22Rv1 (cell line): Measurements from ENCODE around the gene ROBO4.

Source experiments
- H3K27ac ChIP-seq: fragments of 450-650 bp; 2 replicates; pipeline ENCODE4 v1.5.1; 2017
- ZFX ChIP-seq: fragments of 450-650 bp; IDR thresholded peaks from 2 replicates; pipeline ENCODE4 v1.6.1; 2017; ENCODE audit warnings: antibody characterized with exemption, borderline replicate concordance
- TF ChIP-seq, protein P1 (sequence below): fragments of 450-650 bp; IDR thresholded peaks from 2 replicates; pipeline ENCODE4 v1.5.1; 2017; ENCODE audit warnings: mild to moderate bottlenecking

The ROBO4 gene

DNA sequence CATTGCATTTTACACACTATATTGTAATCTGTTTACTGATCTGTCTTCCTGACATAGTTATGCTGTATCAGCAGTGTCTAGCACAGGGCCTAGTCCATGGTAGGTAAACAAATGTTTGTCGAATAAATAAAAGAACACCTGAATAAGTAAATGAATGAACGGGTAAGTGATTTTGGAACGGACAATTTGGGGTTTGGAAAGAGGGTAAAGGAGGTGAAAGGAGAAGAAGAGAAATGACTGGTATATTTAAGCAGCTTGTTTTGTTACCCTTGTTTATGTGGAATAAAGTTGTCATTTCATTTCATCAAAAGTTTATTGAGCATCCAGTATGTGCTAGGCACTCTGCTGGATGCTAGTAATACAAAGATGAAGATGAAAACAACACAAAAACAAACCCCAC is 21.3 kb upstream of the ROBO4 start, which contains the start of gene HEPN1:
TSS of gene HEPN1 (plus strand) at position 301 of the 400 bp plus-strand sequence.
- no peak within 1 kb of the TSS for H3K27ac ChIP-seq
- TF ChIP-seq, protein P1, sequence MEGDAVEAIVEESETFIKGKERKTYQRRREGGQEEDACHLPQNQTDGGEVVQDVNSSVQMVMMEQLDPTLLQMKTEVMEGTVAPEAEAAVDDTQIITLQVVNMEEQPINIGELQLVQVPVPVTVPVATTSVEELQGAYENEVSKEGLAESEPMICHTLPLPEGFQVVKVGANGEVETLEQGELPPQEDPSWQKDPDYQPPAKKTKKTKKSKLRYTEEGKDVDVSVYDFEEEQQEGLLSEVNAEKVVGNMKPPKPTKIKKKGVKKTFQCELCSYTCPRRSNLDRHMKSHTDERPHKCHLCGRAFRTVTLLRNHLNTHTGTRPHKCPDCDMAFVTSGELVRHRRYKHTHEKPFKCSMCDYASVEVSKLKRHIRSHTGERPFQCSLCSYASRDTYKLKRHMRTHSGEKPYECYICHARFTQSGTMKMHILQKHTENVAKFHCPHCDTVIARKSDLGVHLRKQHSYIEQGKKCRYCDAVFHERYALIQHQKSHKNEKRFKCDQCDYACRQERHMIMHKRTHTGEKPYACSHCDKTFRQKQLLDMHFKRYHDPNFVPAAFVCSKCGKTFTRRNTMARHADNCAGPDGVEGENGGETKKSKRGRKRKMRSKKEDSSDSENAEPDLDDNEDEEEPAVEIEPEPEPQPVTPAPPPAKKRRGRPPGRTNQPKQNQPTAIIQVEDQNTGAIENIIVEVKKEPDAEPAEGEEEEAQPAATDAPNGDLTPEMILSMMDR: no peak
- no peak for TF ChIP-seq ZFX

DNA sequence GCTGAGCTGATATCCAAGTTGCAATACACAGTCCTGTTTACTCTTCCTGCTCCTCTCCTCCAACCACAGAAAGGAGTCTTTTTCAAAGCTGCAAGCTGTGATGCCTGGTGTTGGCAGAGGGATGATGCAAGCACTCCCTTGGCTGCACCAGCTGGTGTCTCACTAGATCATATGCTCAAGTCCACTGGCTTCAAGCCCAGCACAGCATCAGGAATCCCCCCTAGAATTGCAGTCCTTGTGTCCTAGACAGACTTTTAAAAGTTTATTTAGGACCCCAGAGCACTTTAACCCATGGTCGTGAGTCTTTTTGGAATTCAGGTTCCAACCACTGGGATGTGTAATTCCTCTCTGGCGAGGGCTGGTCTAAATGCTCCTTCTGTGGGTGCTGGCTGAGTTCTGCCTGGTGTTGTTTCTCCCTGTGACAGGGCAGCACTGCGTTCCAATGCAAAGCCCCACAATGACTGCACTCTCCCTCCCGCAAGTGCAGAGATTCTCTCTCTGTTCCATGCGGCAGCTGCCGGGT is 19.5 kb upstream of the ROBO4 start:
- no peak for TF ChIP-seq ZFX
- TF ChIP-seq, protein P1: no peak
- H3K27ac ChIP-seq: no peak overlapping the region

DNA sequence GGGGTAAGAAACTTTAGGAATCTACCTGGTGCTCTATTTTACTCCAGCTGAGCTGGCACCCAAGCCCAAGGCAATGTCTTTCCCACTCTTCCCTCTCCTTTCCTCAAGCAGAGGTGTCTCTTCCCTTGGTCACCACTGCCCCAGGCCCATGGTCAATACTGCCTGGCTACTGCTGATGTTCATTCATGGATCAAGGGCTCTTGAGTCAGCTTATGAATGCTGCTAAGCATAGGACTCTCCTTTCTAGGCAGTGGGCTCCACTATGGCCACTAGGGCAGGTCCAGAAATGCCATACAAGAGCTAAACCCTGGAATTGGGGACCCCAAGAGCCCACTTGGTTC is 18.7 kb upstream of the ROBO4 start:
- no peak overlapping the region for H3K27ac ChIP-seq

DNA sequence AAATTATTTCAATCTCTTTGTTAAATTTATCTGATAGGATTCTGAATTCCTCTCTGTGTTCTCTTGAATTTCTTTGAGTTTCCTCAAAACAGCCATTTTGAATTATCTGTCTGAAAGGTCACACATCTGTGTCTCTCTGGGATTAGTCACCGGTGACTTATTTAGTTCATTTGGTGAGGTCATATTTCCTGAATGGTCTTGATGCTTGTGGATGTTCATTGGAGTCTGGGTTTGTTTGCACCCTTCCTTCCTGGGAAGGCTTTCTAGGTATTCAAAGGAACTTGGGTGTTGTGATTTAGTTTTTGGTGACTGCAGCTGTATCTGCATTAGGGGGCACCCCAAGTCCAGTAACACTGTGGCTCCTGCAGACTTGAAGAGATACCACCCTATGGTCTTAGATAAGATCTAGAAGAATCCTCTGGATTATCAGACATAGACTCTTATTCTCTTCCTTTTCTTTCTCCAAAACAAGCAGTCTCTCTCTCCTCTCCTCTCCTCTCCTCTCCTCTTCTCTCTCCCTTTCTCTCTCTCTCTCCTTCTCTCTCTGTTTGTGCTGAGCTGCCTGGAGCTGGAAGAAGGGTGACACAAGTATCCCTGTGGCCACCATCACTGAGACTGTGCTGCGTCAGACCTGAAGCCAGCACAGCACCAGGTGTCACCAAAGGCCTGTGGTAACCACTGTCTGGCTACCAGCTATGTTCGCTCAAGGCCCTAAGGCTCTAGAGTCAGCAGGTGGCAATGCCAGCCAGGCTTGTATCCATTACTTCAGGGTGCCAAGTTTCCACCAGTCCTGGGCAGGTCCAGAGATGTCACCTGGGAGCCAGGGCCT is 18.1 kb upstream of the ROBO4 start:
- H3K27ac ChIP-seq: no peak overlapping the region
- TF ChIP-seq ZFX: no peak

More for the DNA sequence above, 18.7 kb upstream of the ROBO4 start:
- TF ChIP-seq ZFX: no peak

DNA sequence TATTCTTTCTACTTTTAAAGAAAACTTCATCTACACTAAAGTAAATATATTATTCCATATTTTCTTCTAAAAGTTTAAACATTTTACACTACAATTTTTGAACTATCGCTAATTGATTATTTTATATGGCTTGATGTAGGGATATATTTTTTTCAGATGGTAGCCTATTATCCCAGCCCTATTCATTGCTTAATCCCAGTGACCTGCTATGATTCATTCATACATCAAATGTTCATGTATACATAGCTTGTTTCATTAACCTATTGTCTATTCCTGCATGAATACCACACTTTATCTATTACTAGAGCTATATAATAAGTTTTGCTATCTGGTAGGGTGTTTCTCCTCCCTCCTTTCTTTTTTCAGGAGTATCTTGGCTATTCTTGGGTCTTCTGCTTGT is 5.0 kb upstream of the ROBO4 start:
- no peak for TF ChIP-seq ZFX
- TF ChIP-seq, protein P1: no peak
- H3K27ac ChIP-seq: no peak overlapping the region

DNA sequence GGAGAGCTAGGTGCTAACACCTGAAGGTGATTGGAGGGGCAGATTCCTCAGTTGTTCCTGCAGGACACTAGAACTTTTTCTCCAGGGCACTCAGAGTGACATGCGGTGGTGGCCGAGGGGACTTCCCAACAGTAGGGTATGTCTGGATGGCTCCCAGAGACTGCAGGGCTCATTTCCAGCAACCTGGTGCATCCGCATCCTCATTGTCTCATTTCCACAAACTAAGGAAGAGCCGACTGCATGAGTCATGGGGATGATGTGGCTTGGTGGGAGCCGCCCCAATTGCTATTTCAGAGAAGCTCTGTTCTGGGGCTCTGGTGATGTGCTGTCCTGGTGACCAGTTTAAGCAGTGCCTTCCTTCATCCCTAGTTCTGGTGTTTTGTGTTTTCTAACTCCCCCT is 2.8 kb upstream of the ROBO4 start:
- H3K27ac ChIP-seq: no peak overlapping the region
- TF ChIP-seq ZFX: no peak
- TF ChIP-seq, protein P1: no peak

DNA sequence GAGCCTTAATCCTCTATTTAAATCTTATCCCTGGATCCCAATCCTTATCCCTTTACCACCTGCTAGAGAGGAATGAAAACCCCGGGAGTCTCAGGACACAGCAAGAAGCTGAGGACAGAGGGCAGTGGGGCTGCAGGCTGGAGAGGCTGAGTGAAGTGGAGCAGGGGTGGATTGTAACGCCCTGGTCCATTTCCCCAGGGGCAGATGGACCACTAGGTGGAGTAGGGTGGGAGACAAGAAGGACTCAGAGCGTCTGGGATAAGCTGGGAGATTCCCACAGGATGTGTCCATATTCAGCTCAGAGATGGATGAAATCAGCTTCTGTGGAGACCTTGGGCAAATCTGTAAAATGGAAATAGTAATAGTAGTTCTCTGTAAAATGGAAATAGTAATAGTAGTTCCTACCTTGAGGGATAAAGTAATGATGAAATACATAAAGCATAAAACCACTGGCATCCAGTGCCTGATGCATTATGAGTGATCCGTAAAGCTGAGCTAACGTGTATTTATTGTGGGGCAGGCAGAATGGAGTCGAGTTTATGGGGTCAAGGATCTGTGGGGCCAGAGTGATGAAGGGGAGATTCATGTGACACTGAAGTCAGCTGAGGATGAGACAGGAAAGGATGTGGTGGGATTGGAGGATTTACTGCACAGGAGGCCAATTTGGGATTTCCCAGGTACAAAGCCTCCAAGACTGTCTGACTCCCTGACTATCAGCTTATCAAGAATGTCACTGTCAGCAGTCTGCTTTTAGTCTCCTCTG is 1.9 kb upstream of the ROBO4 start:
- H3K27ac ChIP-seq: no peak overlapping the region
- TF ChIP-seq, protein P1: no peak
- TF ChIP-seq ZFX: no peak

DNA sequence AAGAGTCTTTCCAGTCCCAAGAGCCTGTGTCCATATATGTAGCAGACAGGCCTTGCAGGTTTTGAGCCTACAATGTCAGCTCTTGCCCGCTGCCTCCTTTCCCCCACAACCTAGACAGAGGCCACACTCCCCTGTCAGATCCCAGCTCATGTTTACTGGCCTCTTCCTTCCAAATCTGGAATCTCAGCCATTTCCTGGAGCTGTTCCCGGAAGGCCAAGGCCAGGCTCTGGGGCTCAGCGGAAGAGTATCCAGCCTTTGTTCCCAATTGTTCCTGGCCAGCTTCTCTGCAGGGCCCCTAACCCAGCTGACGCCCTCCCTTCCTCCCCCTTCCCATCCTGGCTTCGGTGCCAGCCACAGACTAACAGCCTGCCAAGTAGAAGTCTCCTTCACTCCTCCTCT is 1.0 kb upstream of the ROBO4 start:
- no peak for TF ChIP-seq ZFX
- TF ChIP-seq, protein P1: no peak
- no peak overlapping the region for H3K27ac ChIP-seq
